NT2/D1 (cell line): ENCODE data around the gene MYPOP.

Experiments used
- SUZ12 ChIP-seq: IDR thresholded peaks from 2 replicates; pipeline ENCODE4 v1.6.1; 2011; ENCODE audit not compliant: insufficient read length, insufficient read depth; ENCODE audit errors: extremely low read depth
- YY1 ChIP-seq: IDR thresholded peaks from 2 replicates; pipeline ENCODE4 v1.6.1; 2011; ENCODE audit not compliant: insufficient read length, insufficient read depth
- ZNF274 ChIP-seq: IDR thresholded peaks from 2 replicates; pipeline ENCODE4 v1.6.1; 2011; ENCODE audit warnings: mild to moderate bottlenecking, low read depth, low read length

- no peak for TF ChIP-seq YY1
- TF ChIP-seq ZNF274, result no peak
- no peak for TF ChIP-seq SUZ12
These were observed 35.8 kb downstream of the MYPOP start for GRCh38 chr19:45866400-45867176.
